Measurements from ENCODE around the gene ZSWIM6. TPM values are rescaled to one million over a fixed set of nuclear protein-coding genes. Genes with fewer than 3 reads are reported as not detected.
A peak's percentile ranks its signal among the peaks of the same experiment; 100 is the strongest.

Gene ZSWIM6
- total and polyA plus RNA-seq, 2 experiments from 2014 or later = 3.9 to 6.0 TPM

DNA sequence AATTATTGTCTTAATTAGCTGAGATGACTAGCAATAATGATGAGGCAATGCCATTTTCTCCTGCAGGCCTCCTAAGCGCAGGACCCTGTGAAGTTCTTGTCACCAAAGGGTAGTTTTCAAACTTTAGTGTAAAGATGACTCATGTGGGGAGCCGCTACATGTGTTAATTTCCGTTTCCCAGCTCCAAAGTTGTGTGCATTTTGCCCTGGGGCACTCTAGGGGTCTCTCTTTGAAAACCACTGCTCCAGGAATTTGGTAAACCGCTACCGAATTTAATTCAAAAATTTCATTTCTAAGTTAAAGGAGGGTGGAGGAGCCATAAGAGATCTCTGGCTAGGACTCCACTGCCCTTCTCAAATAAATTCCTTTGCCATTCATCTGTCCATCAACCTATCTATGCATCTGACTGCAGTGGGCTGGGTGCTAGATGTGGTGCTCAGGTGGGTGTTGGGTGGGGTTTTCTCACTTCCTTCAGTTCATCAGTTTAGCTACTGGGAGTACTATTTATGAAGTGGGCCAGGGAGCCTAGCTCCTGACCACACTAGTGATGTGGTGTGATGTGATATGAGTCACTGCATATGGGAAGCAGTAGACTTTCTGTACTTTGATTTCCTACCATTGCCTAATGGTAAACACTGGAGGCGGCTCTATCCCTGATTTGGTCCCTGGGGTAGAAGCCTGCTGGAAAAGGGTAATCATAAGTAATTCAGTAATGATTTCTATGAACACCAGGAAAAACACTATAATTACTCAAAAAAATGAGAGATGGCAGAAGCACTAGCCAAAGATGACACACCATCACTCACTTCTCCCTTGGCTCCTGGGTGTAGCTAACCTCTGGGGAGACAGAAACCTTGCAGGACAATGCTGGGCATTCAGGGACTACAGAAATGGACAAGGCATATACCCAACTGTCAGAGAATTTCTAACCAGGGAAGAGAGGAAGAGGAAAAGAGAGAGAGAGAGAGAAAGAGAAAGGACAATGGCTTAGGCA lies 4.0 kb upstream of the ZSWIM6 start:
- H3K4me3 Mint-ChIP-seq = no peak overlapping the region
- no peak overlapping the region for H2AFZ ChIP-seq
- DNase-seq (ENCODE audit: low spot score) (peak; percentile 40), ATAC-seq (no peak)
- H3K4me2 ChIP-seq = peak overlapping the region; percentile 12; the same call in 1 of the 2 replicates
- peaks cover 67% of the 10 kb centered on the region for H3K27me3 ChIP-seq (ENCODE audit: insufficient read depth)
- H3K4me1 Mint-ChIP-seq = peaks cover 29% of the 10 kb centered on the region
- H3K4me1 ChIP-seq (ENCODE audit: insufficient read depth) = peaks cover 18% of the 10 kb centered on the region; the same call in 1 of the 2 replicates
- no peak overlapping the region for H3K27ac ChIP-seq (ENCODE audit: low read depth)
- no peaks in the 10 kb centered on the region for H3K9me2 ChIP-seq (ENCODE audit: insufficient read depth)
- TF ChIP-seq EZH2 (IDR thresholded peaks at IDR 0.05; ENCODE audit: low read depth, unreplicated experiment) (no peak), ZNF114 (CRISPR knock-in tag; IDR thresholded peaks at IDR 0.05) (no peak), NANOG (IDR thresholded peaks at IDR 0.05; ENCODE audit: borderline replicate concordance) (no peak), STAT1 (IDR thresholded peaks at IDR 0.05; ENCODE audit: unreplicated experiment) (no peak)
- TF ChIP-seq, protein P1, sequence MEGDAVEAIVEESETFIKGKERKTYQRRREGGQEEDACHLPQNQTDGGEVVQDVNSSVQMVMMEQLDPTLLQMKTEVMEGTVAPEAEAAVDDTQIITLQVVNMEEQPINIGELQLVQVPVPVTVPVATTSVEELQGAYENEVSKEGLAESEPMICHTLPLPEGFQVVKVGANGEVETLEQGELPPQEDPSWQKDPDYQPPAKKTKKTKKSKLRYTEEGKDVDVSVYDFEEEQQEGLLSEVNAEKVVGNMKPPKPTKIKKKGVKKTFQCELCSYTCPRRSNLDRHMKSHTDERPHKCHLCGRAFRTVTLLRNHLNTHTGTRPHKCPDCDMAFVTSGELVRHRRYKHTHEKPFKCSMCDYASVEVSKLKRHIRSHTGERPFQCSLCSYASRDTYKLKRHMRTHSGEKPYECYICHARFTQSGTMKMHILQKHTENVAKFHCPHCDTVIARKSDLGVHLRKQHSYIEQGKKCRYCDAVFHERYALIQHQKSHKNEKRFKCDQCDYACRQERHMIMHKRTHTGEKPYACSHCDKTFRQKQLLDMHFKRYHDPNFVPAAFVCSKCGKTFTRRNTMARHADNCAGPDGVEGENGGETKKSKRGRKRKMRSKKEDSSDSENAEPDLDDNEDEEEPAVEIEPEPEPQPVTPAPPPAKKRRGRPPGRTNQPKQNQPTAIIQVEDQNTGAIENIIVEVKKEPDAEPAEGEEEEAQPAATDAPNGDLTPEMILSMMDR (conservative IDR thresholded peaks at IDR 0.05; ENCODE audit: low read depth in 2 of 2) = peak; percentile 15; a peak in 1 of 4 replicates
- H3K36me3 ChIP-seq (ENCODE audit: insufficient read depth) = no peaks in the 10 kb centered on the region
- H3K36me3 Mint-ChIP-seq (ENCODE audit: low read depth) = no peaks in the 10 kb centered on the region; the same call in 2 of the 3 replicates
- H3K79me2 ChIP-seq (replicated peaks; ENCODE audit: insufficient read depth) = no peaks in the 10 kb centered on the region
- H3K27me3 Mint-ChIP-seq (ENCODE audit: insufficient read depth, low read depth, poor library complexity) = peaks cover 34% of the 10 kb centered on the region
- 0 out of 2 replicates have a peak, but pooled peaks cover 2% of the 10 kb centered on the region for H3F3A ChIP-seq (replicated peaks; ENCODE audit: low read depth)
- H3K27ac Mint-ChIP-seq = no peak overlapping the region
- peaks cover 5% of the 10 kb centered on the region; the same call in 1 of the 2 replicates for H4K20me1 ChIP-seq (replicated peaks; ENCODE audit: insufficient read depth)
- H3K9me3 Mint-ChIP-seq = no peaks in the 10 kb centered on the region
- no peak overlapping the region for H3K4me3 ChIP-seq

GRCh38 chr5:61328791-61329549 lies 3.1 kb upstream of the ZSWIM6 start:
- no peaks in the 10 kb centered on the region; the same call in 2 of the 3 replicates for H3K9me3 Mint-ChIP-seq
- peaks cover 31% of the 10 kb centered on the region for H3K4me1 Mint-ChIP-seq
- H3K27ac ChIP-seq (ENCODE audit: low read depth) = no peak overlapping the region
- no peak overlapping the region for H3K27ac Mint-ChIP-seq
- peaks cover 77% of the 10 kb centered on the region for H3K27me3 ChIP-seq (ENCODE audit: insufficient read depth)
- no peak for ATAC-seq
- peak overlapping the region; percentile 68 for H3K4me3 ChIP-seq
- H3K27me3 Mint-ChIP-seq (ENCODE audit: insufficient read depth, low read depth, poor library complexity) = peaks cover 42% of the 10 kb centered on the region
- peaks cover 2% of the 10 kb centered on the region; the same call in 1 of the 2 replicates for H3K79me2 ChIP-seq (replicated peaks; ENCODE audit: insufficient read depth)
- no peak overlapping the region for H2AFZ ChIP-seq
- peak overlapping the region; percentile 85 for H3K4me2 ChIP-seq
- peak overlapping the region; percentile 85 for H3K4me3 Mint-ChIP-seq
- no peaks in the 10 kb centered on the region for H3K9me2 ChIP-seq (ENCODE audit: insufficient read depth)
- 0 out of 2 replicates have a peak, but pooled peaks cover 2% of the 10 kb centered on the region for H3F3A ChIP-seq (replicated peaks; ENCODE audit: low read depth)
- H3K4me1 ChIP-seq (ENCODE audit: insufficient read depth) = peaks cover 16% of the 10 kb centered on the region
- peaks cover 7% of the 10 kb centered on the region; the same call in 1 of the 2 replicates for H4K20me1 ChIP-seq (replicated peaks; ENCODE audit: insufficient read depth)
- H3K36me3 Mint-ChIP-seq (ENCODE audit: low read depth) = no peaks in the 10 kb centered on the region; the same call in 2 of the 3 replicates
- no peaks in the 10 kb centered on the region for H3K36me3 ChIP-seq (ENCODE audit: insufficient read depth)
- DNase-seq (ENCODE audit: low spot score) = peak; percentile 8
- TF ChIP-seq, protein P1 (conservative IDR thresholded peaks at IDR 0.05; ENCODE audit: low read depth in 2 of 2) = no peak
- TF ChIP-seq EZH2phosphoT487 (IDR thresholded peaks at IDR 0.05; ENCODE audit: unreplicated experiment) (no peak), ZNF331 (CRISPR knock-in tag; IDR thresholded peaks at IDR 0.05; ENCODE audit: low read depth) (no peak), POLR2AphosphoS5 (IDR thresholded peaks at IDR 0.05; ENCODE audit: low read depth) (no peak), REST (IDR thresholded peaks at IDR 0.05; ENCODE audit: unreplicated experiment) (no peak), EZH2 (IDR thresholded peaks at IDR 0.05; ENCODE audit: low read depth, unreplicated experiment) (no peak), ETS1 (IDR thresholded peaks at IDR 0.05) (no peak), STAT1 (IDR thresholded peaks at IDR 0.05; ENCODE audit: unreplicated experiment) (no peak), NANOG (IDR thresholded peaks at IDR 0.05; ENCODE audit: borderline replicate concordance) (no peak)

Measured in GM23338 (cell line).